GM18505 (cell line): ENCODE results near the gene DTL.

Experiments used
- ATAC-seq: cut with Tn5 transposase; IDR thresholded peaks from one replicate; pipeline ENCODE4 v1.9.1; 2021; ENCODE audit not compliant: unreplicated experiment
- POLR2A ChIP-seq: IDR thresholded peaks from 4 replicates; pipeline ENCODE4 v1.6.1; 2011; ENCODE audit warnings: borderline replicate concordance; ENCODE audit not compliant: insufficient read depth, insufficient read length; ENCODE audit errors: extremely low read depth

DTL gene

GRCh38 chr1:212091438-212092121, 56.0 kb downstream of the DTL start:
- ATAC-seq: no peak
- TF ChIP-seq POLR2A: no peak

- ATAC-seq: no peak
- no peak for TF ChIP-seq POLR2A
These were observed 61.8 kb downstream of the DTL start for GRCh38 chr1:212097360-212097759.

GRCh38 chr1:212098310-212098709, 62.8 kb downstream of the DTL start:
- no peak for TF ChIP-seq POLR2A
- ATAC-seq: no peak

GRCh38 chr1:212098771-212099170, 63.2 kb downstream of the DTL start:
- TF ChIP-seq POLR2A: no peak
- ATAC-seq: no peak

GRCh38 chr1:212101251-212101650, 65.7 kb downstream of the DTL start:
- no peak for ATAC-seq
- no peak for TF ChIP-seq POLR2A

- ATAC-seq: no peak
- TF ChIP-seq POLR2A: no peak
These were observed 66.2 kb downstream of the DTL start for GRCh38 chr1:212101735-212102134.

- ATAC-seq: no peak
- no peak for TF ChIP-seq POLR2A
These were observed 69.2 kb downstream of the DTL start for GRCh38 chr1:212104586-212105325.

DNA sequence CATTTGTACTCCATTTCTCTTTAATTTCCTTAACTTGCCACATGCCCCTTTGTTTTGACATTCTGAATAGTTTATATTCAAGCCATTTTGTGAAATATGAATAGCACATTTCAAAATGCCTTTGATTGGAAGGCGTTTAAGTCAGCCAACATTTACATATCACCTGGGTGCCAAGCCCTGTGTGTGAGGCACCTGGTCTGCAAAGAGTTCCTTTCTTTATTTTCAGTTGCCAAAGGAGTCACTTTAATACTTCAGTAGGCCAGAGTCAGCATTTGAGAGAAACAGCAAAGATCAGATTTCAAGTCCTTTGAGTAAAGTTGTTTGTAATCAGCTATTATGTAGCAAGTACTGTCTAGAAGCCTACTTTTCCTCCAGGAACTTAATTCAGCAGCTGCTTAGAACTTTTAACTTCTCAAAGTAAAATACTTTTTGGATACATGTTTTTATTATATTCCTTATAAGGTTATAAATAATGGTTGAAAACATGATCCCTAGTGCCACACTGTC, 70.8 kb downstream of the DTL start:
- no peak for TF ChIP-seq POLR2A
- no peak for ATAC-seq

DNA sequence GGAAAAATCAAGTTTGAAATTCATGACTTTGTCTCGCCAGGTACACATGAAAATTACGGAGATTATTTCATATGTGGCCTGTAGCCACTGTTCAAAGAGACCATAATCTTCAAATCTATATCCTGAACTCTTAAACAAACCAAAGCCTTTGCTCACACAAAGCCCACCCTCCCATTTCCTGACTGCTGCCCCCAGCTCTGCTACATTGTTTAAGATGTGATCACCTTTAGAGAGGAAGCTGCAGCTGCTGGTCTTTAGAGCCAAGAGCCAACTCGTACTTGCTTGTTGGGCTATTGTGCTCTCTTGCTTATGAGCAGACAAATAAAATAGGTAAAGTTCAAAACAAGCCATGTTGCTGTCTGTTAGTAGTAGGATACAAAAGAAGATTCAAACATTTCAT, 71.9 kb downstream of the DTL start:
- no peak for TF ChIP-seq POLR2A

DNA sequence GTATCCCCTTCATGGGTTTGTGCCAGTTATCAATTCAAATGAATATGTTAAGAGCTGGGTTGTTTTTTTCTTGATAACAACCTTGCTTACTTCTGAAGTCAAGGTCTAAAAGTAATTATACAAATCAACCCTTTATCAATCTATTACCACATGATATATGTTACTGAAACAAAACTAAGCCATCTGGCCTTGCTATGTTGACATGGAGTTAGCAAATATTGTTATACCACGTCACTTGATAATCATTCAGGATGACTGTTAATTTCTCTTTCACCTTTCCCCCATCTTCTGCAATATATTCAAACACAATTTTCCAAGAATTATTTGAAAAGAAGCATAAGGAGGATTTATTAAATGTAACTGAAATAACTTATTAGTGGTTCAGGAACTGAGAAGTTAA, 72.6 kb downstream of the DTL start:
- TF ChIP-seq POLR2A: no peak
- no peak for ATAC-seq

More for the DNA sequence above, 71.9 kb downstream of the DTL start:
- ATAC-seq: no peak

GRCh38 chr1:212108981-212109380, 73.4 kb downstream of the DTL start:
- no peak for TF ChIP-seq POLR2A
- no peak for ATAC-seq

- ATAC-seq: no peak
These were observed 74.2 kb downstream of the DTL start for GRCh38 chr1:212109728-212110127.

GRCh38 chr1:212110617-212111016, 75.1 kb downstream of the DTL start:
- ATAC-seq: no peak
- no peak for TF ChIP-seq POLR2A

More at GRCh38 chr1:212109728-212110127, 74.2 kb downstream of the DTL start:
- TF ChIP-seq POLR2A: no peak

DNA sequence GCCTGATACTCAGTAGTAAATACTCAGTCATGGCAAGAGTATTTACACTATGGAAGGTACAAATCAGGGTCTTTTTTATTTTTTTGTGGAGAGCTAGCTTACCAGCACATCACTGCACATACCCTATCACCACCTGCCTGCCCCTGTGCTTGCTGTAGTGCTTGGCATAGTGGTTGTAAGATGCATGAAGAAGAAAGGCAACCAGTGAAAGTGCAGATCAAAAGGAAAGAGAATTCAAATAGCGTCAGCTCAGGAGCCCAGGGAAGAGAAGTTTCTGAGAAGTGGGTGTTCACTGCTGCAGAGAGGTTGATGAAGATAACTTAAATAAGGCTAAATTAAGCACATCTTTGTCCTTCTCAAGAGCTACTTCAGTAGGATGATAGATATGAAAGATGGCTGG, 76.0 kb downstream of the DTL start:
- no peak for ATAC-seq
- no peak for TF ChIP-seq POLR2A
